Smooth muscle cell (in vitro differentiated cells): ENCODE results near the gene RPA1. TPM values are rescaled to one million over a fixed set of nuclear protein-coding genes. Genes with fewer than 3 reads are reported as not detected.

Experiments used
- DNase-seq: peaks from one replicate; lab custom pipeline; 2025; ENCODE audit not compliant: unreplicated experiment; lab: John Stamatoyannopoulos, UW
- H2AFZ ChIP-seq: fragments of 200-600 bp; sonication (generic); 2 replicates; pipeline ENCODE4 v1.6.0; 2016; ENCODE audit warnings: antibody characterized with exemption, low read depth, mild to moderate bottlenecking
- H3F3A ChIP-seq: fragments of 200-600 bp; sonication (generic); 2 replicates; pipeline ENCODE4 v1.6.0; 2017; ENCODE audit warnings: antibody characterized with exemption, low read depth
- H3K27ac ChIP-seq: fragments of 200-600 bp; sonication (generic); 2 replicates; pipeline ENCODE4 v1.5.1; 2016; ENCODE audit warnings: low read depth, mild to moderate bottlenecking
- H3K27me3 ChIP-seq: fragments of 200-600 bp; sonication (generic); 2 replicates; pipeline ENCODE4 v1.6.1; 2016; ENCODE audit warnings: low read depth, mild to moderate bottlenecking
- H3K36me3 ChIP-seq: fragments of 200-600 bp; sonication (generic); 2 replicates; pipeline ENCODE4 v1.5.1; 2016; ENCODE audit warnings: low read depth
- H3K4me1 ChIP-seq: fragments of 200-600 bp; sonication (generic); 2 replicates; pipeline ENCODE4 v1.5.1; 2016; ENCODE audit warnings: low read depth
- H3K4me2 ChIP-seq: fragments of 200-600 bp; sonication (generic); 2 replicates; pipeline ENCODE4 v1.6.0; 2016; ENCODE audit warnings: mild to moderate bottlenecking
- H3K4me3 ChIP-seq: fragments of 200-600 bp; sonication (generic); 2 replicates; pipeline ENCODE4 v1.5.1; 2016; ENCODE audit warnings: mild to moderate bottlenecking
- H3K79me2 ChIP-seq: fragments of 200-600 bp; sonication (generic); 2 replicates; pipeline ENCODE4 v1.6.0; 2016; ENCODE audit warnings: low read depth, mild to moderate bottlenecking
- H3K9ac ChIP-seq: fragments of 200-600 bp; sonication (generic); 2 replicates; pipeline ENCODE4 v1.6.0; 2016; ENCODE audit warnings: low read depth
- H3K9me3 ChIP-seq: fragments of 200-600 bp; sonication (generic); replicated peaks from 2 replicates; pipeline ENCODE4 v1.5.1; 2016; ENCODE audit warnings: low read depth
- H4K20me1 ChIP-seq: fragments of 200-600 bp; sonication (generic); 2 replicates; pipeline ENCODE4 v1.6.0; 2016; ENCODE audit warnings: low read depth
- CTCF ChIP-seq: fragments of 200-600 bp; sonication (generic); IDR thresholded peaks from 2 replicates; pipeline ENCODE4 v1.5.1; 2017; ENCODE audit warnings: borderline replicate concordance, mild to moderate bottlenecking, antibody characterized with exemption; ENCODE audit not compliant: insufficient read depth, poor library complexity, severe bottlenecking
- WGBS: methylation state at CpG from one replicate; pipeline ENCODE4 v1.1.7; 2016; ENCODE audit warnings: low lambda C conversion rate; 5-methylcytosine and 5-hydroxymethylcytosine counted together
- polyA plus RNA-seq: library from polyadenylated mRNA; unstranded; fragments of >200 nt; fragmentation: Nextera tagmentation; extraction: Ambion mirVana; gene quantifications from 2 replicates; pipeline ENCODE4 v1.2.1, GENCODE V29; 2016
- total RNA-seq: library from RNA; depleted of rRNA; stranded (reverse); fragments of >200 nt; gene quantifications from 2 replicates; pipeline ENCODE4 v1.2.3, GENCODE V29; 2014

Gene RPA1
- total and polyA plus RNA-seq, 2 experiments from 2014 or later: 29.6 to 46.3 TPM

- Histone ChIP-seq H3K36me3 (peaks cover 4% of the 10 kb centered on the region), H3K27ac (no peak overlapping the region), H3F3A (no peaks in the 10 kb centered on the region), H3K27me3 (no peaks in the 10 kb centered on the region), H3K4me3 (no peak overlapping the region), H3K4me1 (no peaks in the 10 kb centered on the region), H4K20me1 (no peaks in the 10 kb centered on the region), H3K9ac (no peak overlapping the region), H3K79me2 (no peaks in the 10 kb centered on the region), H3K9me3 (no peaks in the 10 kb centered on the region), H2AFZ (no peak overlapping the region), H3K4me2 (no peak overlapping the region)
- 97% methylated on average over 18 of the region's 18 CpGs for WGBS
- DNase-seq: no peak
- no peak for TF ChIP-seq CTCF
Observed at GRCh38 chr17:1897105-1897656, 67.4 kb downstream of the RPA1 start.

DNA sequence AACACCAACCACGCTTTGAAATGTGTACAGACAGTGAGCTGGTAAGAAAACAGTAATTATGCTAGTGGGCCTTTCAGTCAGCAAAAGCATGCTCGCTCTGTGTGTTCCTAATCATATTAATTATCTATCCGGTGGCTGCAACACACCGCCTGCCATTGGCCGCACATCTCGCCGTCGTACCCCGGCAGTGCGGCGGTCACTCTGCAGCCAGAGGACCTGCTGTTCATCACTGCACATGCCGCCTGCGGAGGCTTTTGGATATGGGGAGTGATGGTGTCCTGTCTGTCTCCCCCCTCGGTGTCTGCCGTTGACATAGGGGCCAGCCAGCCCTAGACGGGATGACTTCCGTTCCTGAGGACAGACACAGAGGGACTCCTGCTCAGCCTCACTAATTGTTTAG is 68.5 kb downstream of the RPA1 start:
- peaks cover 4% of the 10 kb centered on the region for H3K36me3 ChIP-seq
- TF ChIP-seq CTCF: no peak
- H3K4me2 ChIP-seq: no peak overlapping the region
- H3K4me3 ChIP-seq: no peak overlapping the region
- no peak overlapping the region for H3K9ac ChIP-seq
- no peaks in the 10 kb centered on the region for H3K9me3 ChIP-seq
- no peaks in the 10 kb centered on the region for H3K4me1 ChIP-seq
- WGBS: 90% methylated on average over 17 of the region's 17 CpGs
- no peaks in the 10 kb centered on the region for H3K79me2 ChIP-seq
- no peaks in the 10 kb centered on the region for H4K20me1 ChIP-seq
- H2AFZ ChIP-seq: no peak overlapping the region
- no peak overlapping the region for H3K27ac ChIP-seq
- DNase-seq: no peak
- H3F3A ChIP-seq: no peaks in the 10 kb centered on the region
- no peaks in the 10 kb centered on the region for H3K27me3 ChIP-seq

DNA sequence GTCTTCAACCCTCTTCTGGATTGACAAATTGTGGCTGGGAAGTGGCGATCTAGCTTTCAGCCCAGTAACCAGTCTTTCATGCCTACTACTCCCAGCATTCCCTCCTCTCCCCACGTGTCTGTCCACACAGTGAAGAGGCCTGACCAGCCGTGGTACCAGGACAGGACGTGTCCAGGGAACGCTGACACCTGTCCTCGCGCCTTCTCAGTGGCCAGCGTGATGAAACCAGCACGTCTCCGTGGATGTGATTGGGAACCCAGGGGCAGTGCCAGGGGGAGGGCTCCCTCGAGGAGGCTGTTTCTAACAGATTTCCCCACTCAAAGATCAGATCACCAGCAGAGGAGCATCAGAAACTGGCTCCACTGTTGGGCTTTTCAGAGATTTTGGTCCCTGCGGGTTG is 69.1 kb downstream of the RPA1 start:
- Histone ChIP-seq H4K20me1 (no peaks in the 10 kb centered on the region), H3K27ac (no peak overlapping the region), H2AFZ (no peak overlapping the region), H3K9me3 (no peaks in the 10 kb centered on the region), H3K79me2 (no peaks in the 10 kb centered on the region), H3K4me1 (no peaks in the 10 kb centered on the region), H3F3A (no peaks in the 10 kb centered on the region), H3K27me3 (peaks cover 2% of the 10 kb centered on the region), H3K4me2 (no peak overlapping the region), H3K36me3 (peaks cover 4% of the 10 kb centered on the region), H3K4me3 (no peak overlapping the region), H3K9ac (no peak overlapping the region)
- 93% methylated on average over 12 of the region's 12 CpGs for WGBS
- no peak for TF ChIP-seq CTCF
- DNase-seq: no peak

DNA sequence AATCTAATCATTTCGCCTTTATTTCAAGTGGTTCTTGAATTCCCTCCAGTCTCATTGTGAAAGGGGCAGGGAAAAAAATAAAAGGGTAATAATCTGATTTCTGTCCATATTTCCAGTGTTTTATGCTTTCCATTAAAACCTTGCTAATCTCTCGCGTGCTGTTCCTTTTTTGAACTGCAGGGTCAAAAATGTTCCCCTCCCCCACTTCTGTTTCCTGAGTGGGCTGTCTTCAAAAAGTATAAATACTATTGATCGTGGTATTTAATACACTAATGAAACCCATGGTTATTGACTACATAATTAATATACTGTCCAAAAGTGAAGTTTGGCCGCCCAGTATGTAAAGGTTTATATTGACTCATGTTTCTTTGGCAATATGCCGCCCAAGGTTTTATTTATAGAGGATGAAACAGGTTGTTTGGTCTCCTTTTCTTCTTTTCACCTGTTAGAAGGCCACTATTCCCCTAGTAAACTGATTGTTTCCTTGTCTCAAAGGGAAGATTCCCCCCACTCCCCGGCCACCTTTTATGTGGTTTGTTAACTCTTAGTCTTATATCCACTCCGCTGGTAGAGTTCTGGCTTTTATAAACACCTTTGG is 69.7 kb downstream of the RPA1 start:
- peaks cover 4% of the 10 kb centered on the region for H3K36me3 ChIP-seq
- WGBS: 95% methylated on average over 8 of the region's 8 CpGs
- DNase-seq: no peak

More for the DNA sequence above, 69.7 kb downstream of the RPA1 start:
- Histone ChIP-seq H4K20me1 (no peaks in the 10 kb centered on the region), H3K4me2 (no peak overlapping the region), H3K27me3 (peaks cover 8% of the 10 kb centered on the region), H3K9me3 (no peaks in the 10 kb centered on the region), H3K4me3 (no peak overlapping the region), H3K9ac (no peak overlapping the region), H2AFZ (no peak overlapping the region), H3F3A (no peaks in the 10 kb centered on the region), H3K27ac (no peak overlapping the region), H3K79me2 (no peaks in the 10 kb centered on the region), H3K4me1 (peaks cover 4% of the 10 kb centered on the region)
- peak; percentile 29 for TF ChIP-seq CTCF
